Left ventricle myocardium inferior (tissue), 1 donor: Measurements from ENCODE around the gene SYT14. TPM values are rescaled to one million over a fixed set of nuclear protein-coding genes. Genes with fewer than 3 reads are reported as not detected.
A peak's percentile ranks its signal among the peaks of the same experiment; 100 is the strongest.

Experiments used
- DNase-seq: peaks from one replicate; pipeline ENCODE4 v3.0.0-alpha.2; 2020
- H3K27ac ChIP-seq: fragments of 200-600 bp; replicated peaks from 2 replicates; pipeline ENCODE4 v1.8.0; 2021
- H3K27me3 ChIP-seq: fragments of 200-600 bp; 2 replicates; pipeline ENCODE4 v1.8.0; 2021; ENCODE audit warnings: low read depth
- H3K36me3 ChIP-seq: fragments of 200-600 bp; 2 replicates; pipeline ENCODE4 v1.8.0; 2021
- H3K4me1 ChIP-seq: fragments of 200-600 bp; 2 replicates; pipeline ENCODE4 v1.8.0; 2021
- H3K4me3 ChIP-seq: fragments of 200-600 bp; 2 replicates; pipeline ENCODE4 v1.8.0; 2021; ENCODE audit warnings: mild to moderate bottlenecking, moderate library complexity
- H3K9me3 ChIP-seq: fragments of 200-600 bp; replicated peaks from 2 replicates; pipeline ENCODE4 v1.8.0; 2021
- intact Hi-C: fragments of 100-400 bp; cut with micrococcal nuclease; formaldehyde crosslinking; loops from one replicate; pipeline ENCODE4 v1.11.0; 2022
- total RNA-seq: library from RNA; stranded (reverse); fragmentation: NEBNext Ultra II Directional; extraction: Animal tissue kit (Norgen Biotek cat#: 25700); gene quantifications from one replicate; pipeline ENCODE4 v1.2.1, GENCODE V29; 2021
- TF ChIP-seq, protein P1 (sequence below): fragments of 200-600 bp; IDR thresholded peaks from 2 replicates; pipeline ENCODE4 v1.8.0; 2021; ENCODE audit warnings: antibody characterized with exemption, mild to moderate bottlenecking, borderline replicate concordance
- donor health status: DM: no; HTN: yes; CAD: no; lungs with severe emphysema.

SYT14 gene
- total RNA-seq, 1 donor from 2014 or later, result not detected

- no peak for DNase-seq
- intact Hi-C loops, result no loop called here
- TF ChIP-seq, protein P1, sequence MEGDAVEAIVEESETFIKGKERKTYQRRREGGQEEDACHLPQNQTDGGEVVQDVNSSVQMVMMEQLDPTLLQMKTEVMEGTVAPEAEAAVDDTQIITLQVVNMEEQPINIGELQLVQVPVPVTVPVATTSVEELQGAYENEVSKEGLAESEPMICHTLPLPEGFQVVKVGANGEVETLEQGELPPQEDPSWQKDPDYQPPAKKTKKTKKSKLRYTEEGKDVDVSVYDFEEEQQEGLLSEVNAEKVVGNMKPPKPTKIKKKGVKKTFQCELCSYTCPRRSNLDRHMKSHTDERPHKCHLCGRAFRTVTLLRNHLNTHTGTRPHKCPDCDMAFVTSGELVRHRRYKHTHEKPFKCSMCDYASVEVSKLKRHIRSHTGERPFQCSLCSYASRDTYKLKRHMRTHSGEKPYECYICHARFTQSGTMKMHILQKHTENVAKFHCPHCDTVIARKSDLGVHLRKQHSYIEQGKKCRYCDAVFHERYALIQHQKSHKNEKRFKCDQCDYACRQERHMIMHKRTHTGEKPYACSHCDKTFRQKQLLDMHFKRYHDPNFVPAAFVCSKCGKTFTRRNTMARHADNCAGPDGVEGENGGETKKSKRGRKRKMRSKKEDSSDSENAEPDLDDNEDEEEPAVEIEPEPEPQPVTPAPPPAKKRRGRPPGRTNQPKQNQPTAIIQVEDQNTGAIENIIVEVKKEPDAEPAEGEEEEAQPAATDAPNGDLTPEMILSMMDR, result no peak
These were observed 187.1 kb downstream of the SYT14 start for GRCh38 chr1:210125143-210125542.

DNA sequence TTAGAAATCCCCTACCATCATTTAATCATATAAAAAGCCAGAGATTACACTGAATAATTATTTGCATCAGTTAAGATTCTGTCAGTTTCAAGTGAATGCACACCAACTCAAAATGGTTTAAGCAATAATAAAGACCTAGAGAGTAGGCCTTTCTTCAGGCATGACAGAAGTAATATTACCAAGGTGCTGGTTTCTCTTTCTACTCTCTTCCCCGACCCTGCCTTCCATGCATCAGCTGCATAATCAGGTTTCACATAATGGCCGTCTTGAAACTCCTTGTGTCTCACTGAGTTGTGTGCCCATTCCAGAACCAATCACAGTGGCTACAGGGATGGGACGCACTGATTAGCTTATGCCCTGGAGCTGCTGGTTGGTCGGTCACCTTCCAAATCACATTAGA, 191.1 kb downstream of the SYT14 start:
- no peaks in the 10 kb centered on the region for H3K4me1 ChIP-seq
- intact Hi-C loops, result no loop called here

More at GRCh38 chr1:210125143-210125542, 187.1 kb downstream of the SYT14 start:
- Histone ChIP-seq H3K36me3 (no peaks in the 10 kb centered on the region), H3K4me1 (no peaks in the 10 kb centered on the region), H3K9me3 (no peaks in the 10 kb centered on the region), H3K27me3 (peaks cover 37% of the 10 kb centered on the region), H3K27ac (no peak overlapping the region), H3K4me3 (no peak overlapping the region)

DNA sequence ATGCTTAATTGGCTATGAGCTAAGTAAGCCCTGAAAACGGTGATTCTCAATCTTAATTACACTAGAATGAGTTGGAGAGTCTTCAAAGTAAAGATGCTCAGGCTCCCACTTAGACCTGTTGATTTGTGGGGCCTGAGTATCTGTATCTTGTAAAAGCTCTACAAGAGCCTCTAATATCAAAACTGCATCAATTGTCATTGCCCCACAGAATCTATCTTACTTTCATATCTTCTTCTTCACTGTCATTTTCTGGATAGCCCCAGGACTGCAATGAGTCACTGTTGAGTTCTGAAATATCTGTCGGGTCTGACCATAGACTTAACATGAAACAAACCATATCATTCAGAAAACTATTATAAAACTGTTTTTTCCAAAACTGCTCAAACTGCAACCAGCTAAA, 191.7 kb downstream of the SYT14 start:
- no peak for DNase-seq
- H3K27ac ChIP-seq, result no peak overlapping the region
- intact Hi-C loops, result no loop called here
- H3K9me3 ChIP-seq, result no peaks in the 10 kb centered on the region
- TF ChIP-seq, protein P1, result no peak
- H3K4me1 ChIP-seq, result no peaks in the 10 kb centered on the region
- H3K36me3 ChIP-seq, result no peaks in the 10 kb centered on the region
- H3K4me3 ChIP-seq, result no peak overlapping the region
- peaks cover 25% of the 10 kb centered on the region for H3K27me3 ChIP-seq

More for the DNA sequence above, 191.1 kb downstream of the SYT14 start:
- Histone ChIP-seq H3K36me3 (no peaks in the 10 kb centered on the region), H3K4me3 (no peak overlapping the region), H3K27me3 (peaks cover 25% of the 10 kb centered on the region), H3K27ac (no peak overlapping the region), H3K9me3 (no peaks in the 10 kb centered on the region)
- DNase-seq, result no peak
- TF ChIP-seq, protein P1, result no peak

DNA sequence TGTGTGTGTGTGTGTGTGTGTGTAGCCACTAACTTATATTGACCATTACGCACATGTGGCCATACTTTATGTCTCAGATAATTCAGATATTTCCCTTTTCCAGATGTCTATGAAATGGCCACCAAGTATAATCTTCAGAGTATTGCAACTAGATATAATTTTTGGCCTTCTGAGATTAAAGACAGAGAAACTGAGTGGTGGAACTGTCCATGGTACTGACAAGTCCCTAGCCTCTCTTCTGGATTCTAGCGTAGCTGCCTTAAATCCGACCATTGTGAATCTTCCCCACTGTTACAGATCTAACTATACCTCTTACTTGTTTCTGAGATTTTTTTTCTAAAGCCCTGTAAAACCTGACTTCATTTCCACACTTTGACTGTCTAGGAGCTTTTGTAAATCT, 194.6 kb downstream of the SYT14 start:
- peaks cover 22% of the 10 kb centered on the region for H3K27me3 ChIP-seq
- no peak overlapping the region for H3K27ac ChIP-seq
- no peaks in the 10 kb centered on the region for H3K4me1 ChIP-seq
- H3K9me3 ChIP-seq, result no peaks in the 10 kb centered on the region
- DNase-seq, result no peak
- no peak overlapping the region for H3K4me3 ChIP-seq
- no peaks in the 10 kb centered on the region for H3K36me3 ChIP-seq
- TF ChIP-seq, protein P1, result no peak
- intact Hi-C loops, result no loop called here

DNA sequence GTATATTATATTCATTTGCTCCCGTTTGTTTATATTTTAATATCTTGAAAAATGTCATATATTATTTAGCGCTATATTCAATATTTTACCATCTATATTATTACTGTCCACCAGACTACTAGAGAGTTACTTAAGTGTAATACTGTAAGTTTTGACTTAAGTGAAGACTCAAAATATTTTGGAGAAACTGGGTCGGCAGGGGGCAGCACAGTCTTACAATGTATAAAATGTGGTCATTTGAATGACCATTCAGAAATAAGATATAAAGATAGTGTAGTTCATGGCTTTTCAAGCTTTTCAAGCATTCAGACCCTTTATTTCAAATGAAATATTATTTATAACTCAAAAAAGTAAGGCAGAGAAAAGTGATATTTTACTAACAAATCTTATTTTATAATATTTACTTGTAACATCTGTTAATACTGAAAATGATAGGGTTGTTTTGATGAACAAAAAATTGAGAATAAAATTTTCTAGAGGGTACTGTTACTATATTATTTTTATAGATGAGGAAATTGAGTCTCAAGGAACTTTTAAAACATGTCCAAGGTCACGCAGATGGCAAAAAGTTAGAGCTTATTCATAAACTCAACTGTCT, 205.5 kb downstream of the SYT14 start:
- H3K9me3 ChIP-seq, result peaks cover 7% of the 10 kb centered on the region
- no peak overlapping the region for H3K4me3 ChIP-seq
- no peaks in the 10 kb centered on the region for H3K36me3 ChIP-seq
- intact Hi-C loops, result loop anchor here (2.0 kb wide), 1 partner anchor 167 kb away; no protein-coding TSS in a partner anchor
- H3K27me3 ChIP-seq, result peaks cover 17% of the 10 kb centered on the region
- TF ChIP-seq, protein P1, result peak; percentile 75
- H3K4me1 ChIP-seq, result no peaks in the 10 kb centered on the region
- peak; percentile 70 for DNase-seq
- H3K27ac ChIP-seq, result no peak overlapping the region
